Measurements from ENCODE around the gene FTCD.

DNA sequence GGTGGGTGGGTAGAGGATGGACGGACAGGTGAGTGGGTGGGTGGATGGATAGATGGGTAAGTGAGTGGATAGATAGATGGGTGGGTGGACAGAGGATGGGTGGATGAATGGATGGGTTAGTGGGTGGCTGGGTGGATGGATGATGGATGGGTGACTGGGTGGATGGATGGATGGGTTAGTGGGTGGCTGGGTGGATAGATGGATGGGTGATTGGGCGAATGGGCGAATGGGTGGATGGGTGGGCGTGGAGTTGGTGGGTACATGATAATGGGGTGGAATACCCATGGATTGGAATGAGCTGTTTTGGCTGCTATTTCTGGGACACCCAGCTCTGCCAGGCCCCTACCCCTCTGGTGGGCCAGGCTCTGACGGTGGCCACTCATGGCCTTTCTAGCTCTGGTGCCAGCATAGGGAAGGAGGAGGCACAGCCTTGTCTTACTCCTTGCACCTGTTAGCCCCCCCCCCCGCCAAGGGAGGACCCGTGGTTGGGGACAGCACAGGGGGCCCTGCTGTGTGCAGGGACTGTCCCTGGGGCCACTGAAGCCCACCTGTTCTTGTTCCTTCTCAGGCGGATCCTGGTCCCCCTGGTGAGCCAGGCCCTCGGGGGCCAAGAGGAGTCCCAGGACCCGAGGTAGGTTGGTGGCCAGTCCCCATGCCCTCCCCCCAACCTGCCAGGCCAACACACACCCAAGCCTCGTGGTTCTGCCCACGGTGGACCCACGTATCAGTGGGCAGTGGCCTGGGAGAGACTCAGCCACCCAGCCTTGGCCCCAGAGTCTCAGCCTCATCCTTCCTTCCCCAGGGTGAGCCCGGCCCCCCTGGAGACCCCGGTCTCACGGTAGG lies 31.1 kb downstream of the FTCD start:
- TF ChIP-seq, protein P1, sequence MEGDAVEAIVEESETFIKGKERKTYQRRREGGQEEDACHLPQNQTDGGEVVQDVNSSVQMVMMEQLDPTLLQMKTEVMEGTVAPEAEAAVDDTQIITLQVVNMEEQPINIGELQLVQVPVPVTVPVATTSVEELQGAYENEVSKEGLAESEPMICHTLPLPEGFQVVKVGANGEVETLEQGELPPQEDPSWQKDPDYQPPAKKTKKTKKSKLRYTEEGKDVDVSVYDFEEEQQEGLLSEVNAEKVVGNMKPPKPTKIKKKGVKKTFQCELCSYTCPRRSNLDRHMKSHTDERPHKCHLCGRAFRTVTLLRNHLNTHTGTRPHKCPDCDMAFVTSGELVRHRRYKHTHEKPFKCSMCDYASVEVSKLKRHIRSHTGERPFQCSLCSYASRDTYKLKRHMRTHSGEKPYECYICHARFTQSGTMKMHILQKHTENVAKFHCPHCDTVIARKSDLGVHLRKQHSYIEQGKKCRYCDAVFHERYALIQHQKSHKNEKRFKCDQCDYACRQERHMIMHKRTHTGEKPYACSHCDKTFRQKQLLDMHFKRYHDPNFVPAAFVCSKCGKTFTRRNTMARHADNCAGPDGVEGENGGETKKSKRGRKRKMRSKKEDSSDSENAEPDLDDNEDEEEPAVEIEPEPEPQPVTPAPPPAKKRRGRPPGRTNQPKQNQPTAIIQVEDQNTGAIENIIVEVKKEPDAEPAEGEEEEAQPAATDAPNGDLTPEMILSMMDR (conservative IDR thresholded peaks at IDR 0.05 in 1 of 2, IDR thresholded peaks at IDR 0.05 in 1 of 2; ENCODE audit: extremely low read depth in 1 of 2, insufficient read depth in 1 of 2, low read depth in 1 of 2, low read length in 2 of 2), result no peak
- TF ChIP-seq EZH2 (IDR thresholded peaks at IDR 0.05; ENCODE audit: borderline replicate concordance, low read length), result no peak

Measured in mammary epithelial cell (primary cell).